GM12865 (cell line): Measurements from ENCODE around the gene SYNPR.
"Not testable (repeated sequence)": the region's sequence is repeated elsewhere in the genome, so short reads cannot be mapped to it uniquely, and the experiment has no call there.

ENCODE experiments used
- DNase-seq: peaks from one replicate; pipeline ENCODE4 v3.0.0; 2010; ENCODE audit warnings: low read depth
- H3K4me3 ChIP-seq: 2 replicates; pipeline ENCODE4 v1.5.1; 2011; ENCODE audit warnings: mild to moderate bottlenecking, low read depth, low read length, control low read depth
- CTCF ChIP-seq: IDR thresholded peaks from 2 replicates; pipeline ENCODE4 v1.5.1; 2011; ENCODE audit warnings: low read length, control low read depth, low read depth, inconsistent platforms; ENCODE audit not compliant: insufficient read depth; ENCODE audit errors: missing control alignments

SYNPR gene

DNA sequence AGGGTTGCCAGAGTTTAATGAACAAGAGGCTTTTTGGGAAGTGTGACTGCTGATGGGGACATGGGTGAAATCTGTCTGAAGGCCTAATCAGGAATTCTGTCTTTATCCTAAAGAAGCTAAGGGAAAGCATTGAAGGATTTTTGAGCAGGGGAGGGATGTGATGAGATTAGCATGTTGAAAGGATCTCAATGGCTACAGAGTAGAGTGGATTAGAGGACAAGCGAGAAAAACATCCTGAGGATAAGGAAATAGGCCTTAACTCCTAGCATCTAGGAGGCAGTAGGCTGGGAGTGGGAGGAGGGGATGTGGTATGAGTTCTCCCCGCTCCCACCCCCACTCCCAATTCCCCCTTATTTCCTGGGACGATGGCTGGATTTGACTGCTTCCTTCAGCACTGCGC lies 339.3 kb downstream of the SYNPR start:
- no peak for DNase-seq
- TF ChIP-seq CTCF = no peak
- no peak overlapping the region for H3K4me3 ChIP-seq

DNA sequence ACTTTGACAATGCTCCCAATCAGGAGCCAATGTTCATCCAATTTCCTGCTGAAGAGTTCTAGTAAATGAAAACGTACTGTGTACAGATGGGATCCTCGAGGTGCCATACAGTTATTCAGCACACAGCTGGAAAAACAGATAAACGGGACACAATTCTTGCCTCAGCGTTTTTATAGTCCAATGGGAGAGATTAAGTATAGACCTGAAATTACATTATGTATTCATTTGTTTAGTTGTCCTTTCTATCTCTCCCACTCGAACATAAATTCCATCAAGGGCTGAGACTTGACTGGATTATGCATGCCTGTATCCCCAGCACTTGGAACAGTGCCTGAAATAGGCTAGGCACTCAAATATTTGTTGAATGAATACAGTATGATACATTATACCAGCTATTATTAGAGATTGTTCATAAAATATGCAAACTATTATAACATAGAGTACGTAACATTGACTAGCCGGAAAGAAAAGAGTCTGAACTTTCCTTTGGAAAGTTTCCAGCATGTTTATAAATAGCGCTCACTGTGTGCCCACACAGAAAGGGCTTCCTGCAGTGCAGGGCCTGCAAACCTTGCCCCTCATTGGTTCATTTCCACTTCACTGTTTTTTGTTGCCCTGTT lies 346.9 kb downstream of the SYNPR start:
- no peak for TF ChIP-seq CTCF
- no peak for DNase-seq
- H3K4me3 ChIP-seq = no peak overlapping the region

- TF ChIP-seq CTCF = no peak
- H3K4me3 ChIP-seq = no peak overlapping the region
- DNase-seq = no peak
These were observed 353.6 kb downstream of the SYNPR start for GRCh38 chr3:63631670-63632069.

DNA sequence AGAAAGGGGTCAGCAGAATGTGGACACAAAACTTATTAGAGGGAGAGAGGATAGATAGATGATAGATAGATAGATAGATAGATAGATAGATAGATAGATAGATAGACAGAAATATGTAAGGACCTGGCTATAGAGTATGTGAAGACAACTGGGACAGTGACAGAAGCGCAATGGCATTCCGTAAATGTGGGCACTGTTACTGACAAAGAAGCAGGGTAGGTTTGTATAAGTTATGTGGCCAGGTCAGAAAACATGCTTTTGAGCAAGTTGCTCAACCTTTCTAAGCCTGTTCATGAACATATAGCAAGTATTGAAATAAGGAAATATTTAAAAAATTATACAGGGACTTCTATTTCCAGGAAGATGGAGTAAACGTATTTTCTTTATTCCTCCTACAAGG lies 357.1 kb downstream of the SYNPR start:
- no peak overlapping the region for H3K4me3 ChIP-seq
- no peak for TF ChIP-seq CTCF
- DNase-seq = no peak

GRCh38 chr3:63639806-63640205 lies 361.7 kb downstream of the SYNPR start:
- DNase-seq = no peak
- H3K4me3 ChIP-seq = no peak overlapping the region
- no peak for TF ChIP-seq CTCF

DNA sequence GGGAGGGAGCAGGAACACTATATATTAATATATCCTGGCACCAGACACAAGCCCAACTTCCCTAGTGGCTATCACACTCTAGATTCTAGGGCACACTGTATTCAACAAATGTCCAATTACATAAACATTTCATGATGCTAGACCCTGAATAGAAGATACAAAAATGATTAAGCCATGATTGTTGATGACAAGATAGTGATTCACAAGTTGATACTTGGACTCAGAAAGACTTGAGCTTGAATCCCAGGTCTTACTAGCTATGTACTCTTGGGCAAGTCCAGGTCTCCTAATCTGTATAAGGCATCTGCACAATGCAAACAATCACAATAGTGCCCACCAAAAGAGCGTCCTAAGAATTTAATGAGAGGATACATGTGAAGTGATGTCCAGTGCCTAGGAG lies 364.4 kb downstream of the SYNPR start:
- DNase-seq = no peak
- TF ChIP-seq CTCF = no peak
- no peak overlapping the region for H3K4me3 ChIP-seq

GRCh38 chr3:63644212-63644797 lies 366.2 kb downstream of the SYNPR start:
- H3K4me3 ChIP-seq = no peak overlapping the region

DNA sequence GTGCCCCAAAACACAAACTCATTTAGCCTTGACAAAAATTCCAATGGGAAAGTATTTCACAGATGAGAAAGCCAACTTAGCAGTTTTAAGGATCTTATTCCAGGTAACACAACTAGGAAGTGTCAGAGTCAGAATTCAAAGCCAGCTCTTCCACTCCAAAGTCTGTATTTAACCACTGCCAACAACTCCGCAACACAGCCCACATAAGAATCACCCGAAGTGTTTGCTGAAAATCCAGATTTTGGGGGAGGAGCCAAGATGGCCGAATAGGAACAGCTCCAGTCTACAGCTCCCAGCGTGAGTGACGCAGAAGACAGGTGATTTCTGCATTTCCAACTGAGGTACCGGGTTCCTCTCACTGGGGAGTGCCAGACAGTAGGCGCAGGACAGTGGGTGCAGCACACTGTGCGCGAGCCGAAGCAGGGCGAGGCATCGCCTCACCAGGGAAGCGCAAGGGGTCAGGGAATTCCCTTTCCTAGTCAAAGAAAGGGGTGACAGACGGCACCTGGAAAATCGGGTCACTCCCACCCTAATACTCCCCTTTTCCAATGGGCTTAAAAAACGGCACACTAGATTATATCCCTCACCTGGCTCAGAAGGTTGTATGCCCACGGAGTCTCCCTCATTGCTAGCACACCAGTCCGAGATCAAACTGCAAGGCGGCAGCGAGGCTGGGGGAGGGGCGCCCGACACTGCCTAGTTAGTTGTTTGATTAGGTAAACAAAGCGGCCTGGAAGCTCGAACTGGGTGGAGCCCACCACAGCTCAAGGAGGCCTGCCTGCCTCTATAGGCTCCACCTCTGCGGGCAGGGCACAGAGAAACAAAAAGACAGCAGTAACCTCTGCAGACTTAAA lies 367.0 kb downstream of the SYNPR start:
- DNase-seq, H3K4me3 ChIP-seq: not testable (repeated sequence)

More at GRCh38 chr3:63644212-63644797, 366.2 kb downstream of the SYNPR start:
- no peak for DNase-seq
- no peak for TF ChIP-seq CTCF
